CD4-positive, alpha-beta T cell treated with Interleukin-17A for 1 hour (primary cell): ENCODE data around the gene BCKDHB.
"Not testable (repeated sequence)": the region's sequence is repeated elsewhere in the genome, so short reads cannot be mapped to it uniquely, and the experiment has no call there.

Experiments
- DNase-seq: peaks from one replicate; pipeline ENCODE4 v3.0.0-alpha.2; 2020

Gene BCKDHB

DNA sequence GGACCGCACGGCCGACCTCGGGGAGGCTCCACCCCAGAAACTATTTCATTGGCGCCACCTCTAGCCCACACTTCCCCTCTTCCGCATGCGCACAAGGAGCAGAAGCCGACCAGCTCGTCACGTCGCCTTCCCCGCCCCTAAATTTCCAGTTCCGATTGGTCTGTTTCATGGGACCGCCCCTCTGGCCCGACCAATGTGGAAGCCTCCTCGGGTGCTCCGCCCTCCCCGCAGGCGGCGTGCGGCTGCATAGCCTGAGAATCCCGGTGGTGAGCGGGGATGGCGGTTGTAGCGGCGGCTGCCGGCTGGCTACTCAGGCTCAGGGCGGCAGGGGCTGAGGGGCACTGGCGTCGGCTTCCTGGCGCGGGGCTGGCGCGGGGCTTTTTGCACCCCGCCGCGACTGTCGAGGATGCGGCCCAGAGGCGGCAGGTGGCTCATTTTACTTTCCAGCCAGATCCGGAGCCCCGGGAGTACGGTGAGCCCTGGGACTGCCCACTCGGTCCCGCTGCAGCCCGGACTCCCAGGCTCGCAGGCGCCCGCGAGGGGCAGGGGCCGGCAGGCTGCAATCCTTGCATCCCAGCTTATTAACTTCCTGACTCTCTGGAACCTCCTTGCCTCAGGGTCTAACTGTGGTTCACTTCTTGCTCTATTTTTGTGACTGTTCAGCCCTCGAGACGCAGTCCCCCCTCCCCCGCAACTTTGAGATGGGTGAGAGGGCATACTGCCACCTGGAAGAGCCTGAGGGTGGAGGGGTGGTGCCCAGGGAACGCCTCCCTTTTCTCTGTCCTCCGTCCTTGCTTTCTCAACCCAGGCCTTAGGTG lies at the start of gene BCKDHB:
TSS of gene BCKDHB (plus strand) at position 254 of the 818 bp plus-strand sequence. CDS start at position 277, 23 bp downstream.
- DNase-seq = peak; percentile 99

DNA sequence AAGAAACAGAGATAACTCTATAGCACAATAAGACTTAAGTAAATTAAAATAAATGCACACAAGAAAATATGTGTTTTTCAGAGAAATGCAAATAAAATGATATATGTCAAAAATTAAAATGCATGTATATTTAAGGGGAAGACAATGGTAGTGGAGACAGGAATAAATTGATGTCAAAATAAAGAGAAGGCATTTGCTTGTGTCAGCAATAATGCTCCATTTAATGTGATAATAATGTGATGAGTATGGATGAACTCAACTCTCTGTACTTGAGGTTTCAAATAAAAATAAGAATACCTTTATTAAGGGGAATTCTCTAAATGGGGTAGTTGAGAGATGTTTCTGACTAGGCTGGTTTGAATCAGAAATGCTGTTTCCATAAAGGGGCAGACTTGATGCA lies 45.7 kb upstream of the BCKDHB start:
- DNase-seq = no peak

DNA sequence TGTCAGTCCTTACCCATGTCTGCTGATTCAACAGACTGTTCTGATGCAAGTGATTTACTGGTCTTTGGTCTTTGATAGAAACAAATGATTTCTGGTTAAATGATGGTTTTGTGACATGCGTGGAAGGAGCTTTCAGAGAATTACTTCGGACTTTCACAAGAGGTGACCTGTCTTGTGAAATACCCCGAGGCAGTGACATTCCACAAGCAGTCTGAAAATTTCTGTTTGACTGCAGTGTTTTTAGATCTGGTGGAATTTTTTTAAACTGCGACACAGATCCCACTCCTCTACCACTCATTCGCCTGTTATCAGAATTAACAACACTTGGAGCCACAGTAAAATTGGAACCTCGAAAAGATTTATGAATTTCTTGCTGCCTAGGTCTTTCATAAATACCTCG lies 38.3 kb upstream of the BCKDHB start:
- DNase-seq = not testable (repeated sequence)

DNA sequence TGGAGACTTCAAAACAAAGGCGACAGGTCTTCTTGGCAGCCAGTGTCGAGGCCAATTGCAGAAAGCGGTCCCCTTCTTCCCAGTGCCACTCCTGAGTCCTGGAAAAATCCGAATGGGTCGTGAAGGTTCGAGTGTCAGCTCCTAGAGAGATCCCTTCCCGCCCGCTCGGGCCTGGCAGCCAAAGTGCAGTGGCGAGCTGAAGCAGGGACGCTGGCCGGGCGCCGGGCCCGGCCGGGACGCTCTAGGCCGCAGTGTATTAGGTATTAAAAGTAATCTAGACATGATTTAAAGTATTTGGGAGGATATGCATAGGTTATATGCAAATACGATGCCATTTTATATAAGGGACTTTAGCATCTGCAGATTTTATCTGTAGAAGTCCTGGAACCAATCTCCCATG lies 36.0 kb upstream of the BCKDHB start:
- DNase-seq = not testable (repeated sequence)

DNA sequence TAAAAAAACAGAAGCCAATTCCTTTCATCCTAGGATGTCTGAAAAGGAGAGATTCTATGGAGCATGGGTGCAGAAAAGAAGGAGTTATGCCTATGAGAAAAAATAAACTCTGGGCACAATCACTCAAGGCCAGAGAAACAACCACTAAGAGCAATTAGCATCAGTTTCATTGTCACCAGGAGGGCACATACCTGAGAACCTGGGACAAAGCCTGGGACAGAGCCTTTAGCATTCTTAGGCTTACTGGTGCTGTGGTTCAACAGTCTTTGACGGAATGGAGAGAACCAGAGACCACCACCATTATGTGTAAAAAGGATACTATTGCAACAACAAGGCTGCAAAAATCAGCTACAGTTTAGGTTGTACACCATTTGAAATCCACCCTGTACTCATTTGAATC lies 29.4 kb upstream of the BCKDHB start:
- DNase-seq = no peak

DNA sequence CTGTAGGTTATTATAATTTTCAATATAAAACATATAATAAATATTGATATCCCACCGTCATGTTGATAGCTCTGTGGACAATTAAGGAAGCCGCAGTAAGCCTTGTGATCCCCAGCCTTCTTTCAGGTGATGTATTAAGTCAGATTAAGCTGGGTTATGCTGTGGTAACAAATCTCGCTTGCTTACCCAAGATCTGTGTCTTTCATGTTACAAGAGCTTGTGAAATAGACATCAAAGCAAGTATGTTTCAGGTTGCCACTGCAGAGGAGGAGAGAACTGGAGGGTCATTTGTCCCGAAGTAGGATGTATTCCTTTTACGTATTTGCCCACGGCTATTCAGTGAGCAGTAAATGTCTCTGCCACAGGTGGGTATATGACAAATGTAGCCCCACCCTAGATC lies 17.8 kb upstream of the BCKDHB start:
- no peak for DNase-seq

DNA sequence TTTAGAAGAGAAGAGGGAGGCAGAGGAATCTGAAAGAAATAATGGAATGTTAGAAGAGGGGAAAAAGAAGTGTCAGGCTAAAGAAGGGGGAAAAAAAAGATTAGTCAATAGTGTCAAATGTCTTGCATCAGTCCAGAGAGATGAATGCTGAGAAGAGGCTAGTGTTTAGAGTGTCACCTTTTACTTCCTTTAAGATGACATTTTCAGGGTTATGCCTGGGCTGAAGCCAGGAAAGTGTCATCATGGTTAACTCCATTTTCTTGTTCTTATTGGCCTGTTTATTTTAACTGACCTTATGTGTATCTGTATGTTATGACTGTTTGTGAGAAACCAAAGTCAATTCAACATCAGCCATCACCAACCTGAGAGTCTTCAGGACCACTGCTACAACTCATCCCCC lies 15.0 kb upstream of the BCKDHB start:
- DNase-seq = no peak

DNA sequence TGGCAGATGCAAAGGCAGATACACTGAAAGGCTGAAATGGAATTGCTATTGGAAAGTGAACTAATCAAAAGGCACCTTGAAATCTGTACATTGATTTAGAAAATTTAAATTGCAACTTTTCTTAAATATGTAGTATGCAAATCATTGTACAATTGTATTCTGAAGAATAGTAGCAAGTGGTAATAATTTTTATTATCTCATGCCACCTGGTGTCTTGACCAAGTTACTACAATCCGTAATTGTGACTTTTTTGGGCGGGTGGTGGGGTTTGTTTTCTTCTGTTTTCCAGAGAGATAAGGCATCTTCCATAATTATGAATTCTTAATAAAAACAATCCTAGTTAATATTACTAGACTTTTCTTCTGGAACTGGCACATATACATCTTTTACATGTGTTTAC lies 12.5 kb upstream of the BCKDHB start:
- DNase-seq = peak; percentile 57

DNA sequence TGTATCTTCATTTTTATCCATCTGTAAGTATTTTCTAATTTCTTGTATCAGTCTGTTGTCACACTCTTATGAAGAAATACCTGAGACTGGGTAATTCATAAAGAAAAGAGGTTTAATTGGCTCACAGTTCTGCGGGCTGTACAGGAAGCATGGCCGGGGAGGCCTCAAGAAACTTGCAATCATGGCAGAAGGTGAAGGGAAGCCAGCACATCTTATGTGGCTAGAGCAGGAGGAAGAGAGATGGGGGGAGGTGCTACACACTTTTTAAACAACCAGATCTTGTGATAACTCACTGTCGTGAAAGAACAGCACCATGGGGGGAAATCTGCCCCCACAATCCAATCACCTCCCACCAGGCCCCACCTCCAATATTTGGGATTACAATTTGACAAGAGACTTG lies 10.9 kb upstream of the BCKDHB start:
- DNase-seq = no peak

DNA sequence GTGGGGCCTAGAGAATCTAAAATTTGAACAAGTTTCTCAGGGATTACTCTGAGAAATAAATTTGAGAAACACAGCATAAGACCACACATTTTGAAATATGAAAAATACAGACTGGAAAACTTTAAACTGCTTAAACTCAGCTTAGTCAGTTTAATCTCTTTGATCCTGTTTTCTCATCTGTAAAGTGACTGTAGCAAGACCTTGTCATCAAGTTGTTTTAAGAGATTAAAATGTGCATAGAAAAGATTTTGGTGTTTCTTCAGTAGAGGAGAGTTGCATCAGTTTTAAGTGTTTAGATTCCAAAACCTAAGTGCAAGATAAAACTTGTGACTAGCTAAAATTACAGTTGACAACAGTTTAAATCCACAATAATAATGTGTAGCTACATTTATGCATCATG lies 8.1 kb upstream of the BCKDHB start:
- DNase-seq = no peak

DNA sequence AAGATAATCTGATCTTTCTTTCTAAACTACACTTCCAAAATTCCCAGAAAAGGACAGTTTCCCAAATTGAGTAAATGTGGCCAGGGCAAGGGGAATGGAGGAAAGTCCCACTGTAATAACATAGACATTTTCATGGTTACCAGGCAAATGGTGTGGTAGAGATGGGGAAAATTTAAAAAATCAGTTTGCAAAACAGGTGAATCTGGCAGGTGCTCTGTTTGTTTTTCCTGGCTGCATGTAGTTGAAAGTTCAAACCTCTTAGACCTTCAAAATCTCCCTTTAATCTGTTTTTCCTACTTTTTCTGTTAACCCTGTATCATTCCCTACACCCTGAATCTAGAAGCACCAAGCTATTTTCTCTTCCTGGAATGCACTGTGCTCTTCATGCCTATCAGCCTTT lies 2.0 kb upstream of the BCKDHB start:
- no peak for DNase-seq

DNA sequence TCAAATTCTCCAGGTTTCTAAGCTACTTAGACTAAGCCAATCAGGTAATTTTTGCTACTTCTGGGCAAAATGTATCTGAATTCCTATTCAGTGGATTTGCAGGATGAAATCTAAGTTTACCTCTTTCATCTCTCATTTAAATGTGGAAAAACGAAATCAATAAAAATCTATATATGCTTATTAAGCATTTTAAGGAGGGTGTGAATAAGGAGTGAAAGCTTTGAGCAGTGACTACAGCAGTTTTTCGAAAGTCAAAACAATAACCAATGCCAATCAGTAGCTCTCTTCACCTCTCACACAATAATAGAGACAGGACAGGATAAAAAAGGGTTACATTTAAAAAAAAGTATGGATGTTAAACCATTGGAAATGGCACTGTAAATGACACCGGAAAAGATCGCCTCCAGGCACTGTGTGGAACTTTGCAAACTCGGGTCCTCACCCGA lies 476 bp upstream of the BCKDHB start:
- no peak for DNase-seq

DNA sequence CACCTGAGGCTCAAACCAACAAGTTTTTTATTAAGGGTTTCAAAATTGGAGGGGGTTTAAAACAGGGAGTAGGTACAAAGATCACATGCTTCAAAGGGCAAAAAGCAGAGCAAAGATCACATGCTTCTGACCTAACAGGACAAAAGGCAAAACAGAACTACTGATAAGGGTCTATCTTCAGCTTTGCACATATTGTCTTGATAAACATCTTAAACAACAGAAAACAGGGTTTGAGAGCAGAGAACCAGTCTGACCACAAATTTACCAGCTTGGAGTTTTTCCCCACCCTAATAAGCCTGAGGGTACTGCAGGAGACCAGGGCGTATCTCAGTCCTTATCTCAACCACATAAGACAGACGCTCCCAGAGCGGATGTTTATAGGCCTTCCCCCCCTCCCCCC lies 16.1 kb downstream of the BCKDHB start:
- DNase-seq = not testable (repeated sequence)

DNA sequence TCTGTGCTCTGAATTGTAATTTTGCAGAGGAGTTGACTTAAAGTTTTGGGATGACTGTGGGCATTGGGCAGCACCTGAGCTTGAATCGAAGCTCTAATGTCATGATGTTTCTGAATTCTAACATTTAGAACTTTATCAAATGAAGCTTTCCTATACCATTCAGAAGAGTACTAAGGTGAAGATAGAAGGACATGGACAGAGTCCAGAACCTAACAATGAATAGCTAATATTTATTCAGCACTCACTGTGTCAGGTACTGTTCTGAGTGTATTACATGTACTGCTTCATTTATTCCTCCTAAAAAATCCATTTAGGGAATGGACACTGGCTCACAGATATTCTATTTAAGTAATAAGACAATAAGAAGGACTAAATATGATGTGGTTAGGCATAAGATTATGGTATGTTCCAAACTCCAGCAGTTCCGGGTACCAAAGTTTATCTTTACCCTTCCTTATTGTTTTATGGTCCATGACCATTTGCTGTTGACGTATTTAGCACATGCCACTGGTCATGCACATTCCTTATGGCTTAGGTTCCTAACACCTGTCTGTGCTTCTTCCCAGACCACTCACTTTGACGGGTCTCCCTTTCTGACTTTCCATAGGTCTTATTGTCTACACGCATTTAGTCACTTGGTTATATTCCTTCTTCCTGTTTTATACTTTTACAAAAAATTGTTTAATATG lies 20.3 kb downstream of the BCKDHB start:
- no peak for DNase-seq

DNA sequence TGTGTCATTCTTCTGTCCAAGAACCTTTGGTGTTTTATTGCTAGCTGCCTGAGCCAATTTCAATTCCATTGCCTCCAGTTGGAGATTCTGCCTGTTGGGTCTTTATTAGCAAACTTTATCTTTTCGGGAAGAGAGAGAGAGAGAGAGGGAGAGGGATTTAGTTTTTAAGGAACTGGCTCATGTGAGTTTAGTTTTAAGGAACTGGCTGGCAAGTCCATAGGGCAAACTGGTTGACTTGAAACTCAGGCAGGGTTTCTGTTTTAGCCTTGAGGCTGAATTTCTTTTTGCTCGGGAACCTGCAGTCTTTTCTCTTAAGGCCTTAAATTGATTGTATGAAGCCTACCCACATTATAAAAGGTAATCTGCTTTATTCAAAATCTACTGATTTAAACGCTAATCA lies 23.0 kb downstream of the BCKDHB start:
- no peak for DNase-seq

DNA sequence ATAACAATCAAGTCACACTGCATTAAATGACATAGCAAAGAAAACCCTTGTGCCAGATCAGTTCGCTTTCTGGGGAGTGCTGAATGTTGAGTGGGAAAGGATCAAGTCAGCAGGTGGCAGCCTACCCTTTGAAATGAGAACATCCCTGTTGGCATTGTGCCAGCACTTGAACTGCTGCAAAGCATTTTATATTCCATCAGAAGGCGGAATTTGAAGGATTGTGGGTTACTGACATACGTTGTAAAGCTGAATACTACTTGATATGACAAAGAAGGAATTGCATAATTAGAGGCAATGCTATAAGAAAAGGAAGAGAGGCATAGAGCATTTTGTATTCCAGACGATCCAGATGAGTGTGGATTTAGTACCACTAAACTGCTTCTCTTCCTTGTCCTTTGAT lies 26.5 kb downstream of the BCKDHB start:
- DNase-seq = peak; percentile 26

DNA sequence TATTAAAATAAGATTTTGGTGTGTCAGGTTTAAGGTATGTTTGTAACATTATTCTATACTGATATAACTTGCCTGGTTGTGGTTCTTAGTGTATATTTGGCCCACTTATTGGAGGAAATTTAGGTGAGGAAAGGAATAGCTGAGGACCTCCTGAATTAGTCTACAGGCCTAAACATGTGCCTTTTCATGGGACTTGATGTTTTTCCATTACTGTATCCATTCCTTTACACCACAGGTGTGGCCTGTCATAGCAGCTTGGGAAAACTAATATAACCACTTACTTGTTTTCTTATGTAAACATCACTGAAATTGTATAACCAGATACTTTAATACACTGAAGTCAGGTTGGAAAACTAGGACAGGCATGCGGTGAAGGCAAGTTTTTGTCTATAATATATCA lies 27.6 kb downstream of the BCKDHB start:
- no peak for DNase-seq

DNA sequence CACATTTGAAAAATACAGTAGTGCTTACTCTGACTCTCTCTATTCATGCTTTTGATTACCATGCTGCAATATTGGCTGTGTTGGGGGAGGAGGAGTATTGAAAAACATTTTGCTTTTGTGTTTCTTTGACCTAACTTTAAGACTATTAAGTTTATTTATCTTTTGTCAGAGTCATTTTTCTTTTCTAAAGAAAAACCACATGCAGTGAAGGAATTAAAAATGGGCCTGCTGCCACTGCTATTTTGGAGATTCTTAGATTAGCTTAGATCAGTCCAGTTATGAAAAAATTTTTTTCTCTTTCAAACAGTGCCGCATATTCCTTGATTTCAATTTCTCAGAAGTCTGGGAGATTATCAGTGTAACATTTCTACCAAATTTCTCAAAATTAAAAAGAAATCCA lies 36.1 kb downstream of the BCKDHB start:
- DNase-seq = no peak

DNA sequence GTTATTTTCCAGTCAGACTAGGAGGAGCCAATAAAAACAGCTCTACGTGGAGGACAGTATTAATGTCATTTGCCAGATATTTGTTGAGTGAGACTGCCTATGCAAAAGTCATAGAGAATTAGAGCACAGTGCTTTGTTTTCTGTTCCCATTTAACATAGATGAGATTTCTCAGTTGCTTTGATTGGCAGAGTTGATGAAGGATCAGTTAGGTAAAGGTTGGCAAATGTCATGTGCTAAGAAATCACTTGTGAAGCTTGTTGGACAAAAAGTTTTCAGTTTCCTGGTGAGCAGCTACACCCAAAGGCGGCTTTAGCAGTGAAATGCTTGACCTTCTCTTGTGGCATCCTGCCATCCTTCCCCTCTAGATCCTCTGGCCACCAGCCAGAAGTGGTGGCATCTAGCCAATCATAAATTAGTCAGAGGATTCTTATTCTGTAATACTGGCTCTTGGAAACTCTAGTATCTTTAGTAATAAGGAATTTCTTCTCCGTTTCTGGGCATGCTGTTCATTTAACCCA lies 37.0 kb downstream of the BCKDHB start:
- no peak for DNase-seq

DNA sequence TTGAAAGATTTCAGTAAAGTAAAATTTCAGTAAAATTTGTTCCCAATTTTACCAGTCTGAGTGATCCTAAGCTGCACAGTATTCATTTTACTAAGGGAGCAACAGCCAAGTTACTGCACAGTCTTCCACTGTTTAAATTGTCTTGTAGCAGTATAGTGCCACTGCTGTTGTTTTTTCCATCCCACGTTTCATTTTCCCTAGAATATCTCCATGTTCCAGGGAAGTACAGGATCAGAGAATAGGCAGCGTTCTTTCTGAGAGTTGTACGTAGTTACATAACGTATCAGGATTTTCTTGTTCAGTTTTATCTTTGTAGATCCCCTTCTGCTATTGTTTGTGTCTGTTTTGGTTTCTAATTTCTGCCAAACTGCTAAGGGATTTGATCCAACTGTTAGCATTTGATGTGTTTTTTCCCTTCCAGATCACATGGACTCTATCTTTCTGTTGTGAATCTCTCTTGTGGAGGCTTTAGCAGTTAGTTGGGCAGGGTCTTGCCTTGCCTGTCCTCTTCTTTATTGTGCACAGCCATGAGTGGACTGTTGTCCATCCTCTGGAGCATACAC lies 38.4 kb downstream of the BCKDHB start:
- no peak for DNase-seq

DNA sequence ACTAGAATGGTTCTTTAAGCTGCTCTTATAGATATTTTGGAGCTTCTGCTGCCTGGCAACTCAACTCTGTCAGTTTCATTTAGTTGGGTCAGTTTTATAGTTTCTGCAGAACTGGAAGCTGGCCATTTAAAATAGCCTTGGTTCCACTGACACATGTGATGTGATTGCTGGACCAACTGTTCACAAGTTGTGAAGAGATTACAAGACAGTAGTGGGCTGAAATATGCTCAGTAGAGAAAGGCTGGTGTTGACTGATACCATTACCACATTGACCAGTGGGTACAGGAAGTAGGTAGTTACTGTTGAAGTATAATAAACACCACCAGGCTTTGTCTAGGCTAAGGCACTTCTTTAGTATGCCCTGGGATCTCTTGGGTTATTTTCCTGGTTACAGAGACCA lies 39.0 kb downstream of the BCKDHB start:
- no peak for DNase-seq

DNA sequence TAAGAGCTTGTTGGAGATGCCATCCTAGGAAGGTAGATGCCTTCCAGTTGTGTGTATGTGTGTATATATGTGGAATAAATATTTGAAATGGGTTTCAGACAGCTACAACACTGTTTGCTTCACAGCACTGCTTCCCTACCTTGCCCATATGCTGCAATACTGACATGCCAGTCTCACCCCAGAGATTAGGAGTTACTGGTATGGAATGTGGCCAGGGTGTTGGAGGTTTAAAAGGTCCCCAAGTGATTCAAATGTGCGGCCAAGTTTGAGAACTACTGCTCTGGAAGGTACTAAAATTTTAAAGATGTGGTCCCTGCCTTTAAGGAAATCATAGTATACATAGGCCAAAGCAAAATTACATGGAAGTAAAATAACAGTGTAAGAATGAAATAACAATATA lies 39.5 kb downstream of the BCKDHB start:
- DNase-seq = no peak

DNA sequence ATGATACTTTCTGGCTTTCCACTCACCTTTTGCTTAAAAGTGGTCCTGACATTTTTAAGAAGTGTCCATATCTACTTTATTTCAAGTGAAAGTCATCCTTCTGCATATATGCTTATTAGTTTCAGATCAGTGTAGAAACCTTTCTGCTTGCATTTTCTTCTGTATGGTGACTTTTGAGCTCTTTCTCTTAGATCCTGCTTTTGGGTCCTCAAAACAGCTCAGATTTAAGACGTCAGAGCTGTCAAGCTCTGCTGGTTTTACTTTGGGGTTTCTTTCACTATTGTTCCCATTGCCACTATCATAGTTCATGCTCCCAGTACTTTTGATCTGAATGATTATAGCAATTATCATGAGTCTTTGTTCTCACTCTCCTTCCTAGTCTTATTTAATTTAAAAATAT lies 41.7 kb downstream of the BCKDHB start:
- DNase-seq = no peak

DNA sequence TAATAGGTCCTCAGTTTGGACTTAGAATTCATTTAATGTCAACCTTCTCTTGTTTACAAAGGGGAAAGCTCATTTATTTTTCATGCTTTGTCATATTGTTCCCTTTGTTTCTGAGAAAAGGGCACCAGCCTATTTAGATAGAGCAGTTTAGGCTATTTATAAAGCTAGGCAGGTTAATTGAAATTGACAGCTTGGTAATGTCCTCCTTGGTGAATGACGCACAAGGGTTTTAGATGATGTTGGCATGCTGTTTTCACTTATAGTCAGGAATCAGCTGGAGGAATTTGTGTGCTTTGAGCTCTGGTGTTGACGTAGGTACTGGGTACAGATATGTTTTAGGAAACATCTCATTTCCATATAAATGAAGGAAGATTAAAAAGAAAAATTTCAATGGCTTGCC lies 45.2 kb downstream of the BCKDHB start:
- no peak for DNase-seq
